Measurements from ENCODE around the gene AUP1.

The AUP1 gene

GRCh38 chr2:74535440-74535965 is 6.0 kb upstream of the AUP1 start:
- DNase-seq (ENCODE audit: low read depth in 2 of 2) = no peak

- DNase-seq (ENCODE audit: low read depth in 2 of 2) = no peak
Observed at GRCh38 chr2:74534411-74534810, 4.9 kb upstream of the AUP1 start.

- DNase-seq (ENCODE audit: low read depth in 2 of 2) = no peak
Observed at GRCh38 chr2:74533464-74533863, 4.0 kb upstream of the AUP1 start.

- no peak for DNase-seq (ENCODE audit: low read depth in 2 of 2)
Observed at GRCh38 chr2:74532222-74532621, 2.7 kb upstream of the AUP1 start.

GRCh38 chr2:74531666-74532065 is 2.2 kb upstream of the AUP1 start:
- DNase-seq (ENCODE audit: low read depth in 2 of 2) = no peak

- DNase-seq (ENCODE audit: low read depth in 2 of 2) = no peak
Observed at GRCh38 chr2:74530239-74531187, 1.0 kb upstream of the AUP1 start.

GRCh38 chr2:74528600-74529356 is 728 bp downstream of the AUP1 start:
- no peak for DNase-seq (ENCODE audit: low read depth in 2 of 2)

- no peak for DNase-seq (ENCODE audit: low read depth in 2 of 2)
Observed at GRCh38 chr2:74527741-74528140, 1.8 kb downstream of the AUP1 start.

GRCh38 chr2:74526649-74527230 is 2.8 kb downstream of the AUP1 start:
- no peak for DNase-seq (ENCODE audit: low read depth in 2 of 2)

- DNase-seq (ENCODE audit: low read depth in 2 of 2) = no peak
Observed at GRCh38 chr2:74525717-74526648, 3.5 kb downstream of the AUP1 start, which contains the start of gene DQX1. Gene DQX1, minus strand, starts transcription at chr2:74526231. Its CDS starts 502 bp downstream, at chr2:74525729.

- DNase-seq (ENCODE audit: low read depth in 2 of 2) = no peak
Observed at GRCh38 chr2:74524955-74525716, 4.4 kb downstream of the AUP1 start.

GRCh38 chr2:74524005-74524404 is 5.5 kb downstream of the AUP1 start:
- DNase-seq (ENCODE audit: low read depth in 2 of 2) = no peak

- no peak for DNase-seq (ENCODE audit: low read depth in 2 of 2)
Observed at GRCh38 chr2:74522516-74522915, 7.0 kb downstream of the AUP1 start.

GRCh38 chr2:74516650-74517049 is 12.9 kb downstream of the AUP1 start:
- no peak for DNase-seq (ENCODE audit: low read depth in 2 of 2)

GRCh38 chr2:74515981-74516633 is 13.4 kb downstream of the AUP1 start:
- DNase-seq (ENCODE audit: low read depth in 2 of 2) = peak; percentile 46 to 70

- no peak for DNase-seq (ENCODE audit: low read depth in 2 of 2)
Observed at GRCh38 chr2:74515271-74515980, 14.1 kb downstream of the AUP1 start.

- DNase-seq (ENCODE audit: low read depth in 2 of 2) = no peak
Observed at GRCh38 chr2:74514368-74515270, 14.9 kb downstream of the AUP1 start, which contains the start of gene TLX2. Gene TLX2, plus strand, starts transcription at chr2:74514450. Its CDS starts 357 bp downstream, at chr2:74514807.
